Gastrocnemius medialis (tissue), 4 donors: ENCODE results near the gene TXNRD2. TPM values are rescaled to one million over a fixed set of nuclear protein-coding genes. Genes with fewer than 3 reads are reported as not detected.
A peak's percentile ranks its signal among the peaks of the same experiment; 100 is the strongest.

Experiments used
- ATAC-seq, 2 donors: fragments of 150-250 bp; one replicate each; pipeline ENCODE4 v1.9.1; 2016
- DNase-seq, 2 donors: peaks; one replicate each; pipeline ENCODE4 v3.0.0-alpha.2; 2019
- H3K27ac ChIP-seq, 4 donors: fragments of 200-600 bp; sonication (generic); 1 replicate in 1 of 4; 2 replicates in 3 of 4; pipeline ENCODE4 v1.5.1; 2016 to 2018; ENCODE audit warnings: mild to moderate bottlenecking in 2 of 4, moderate library complexity in 1 of 4
- H3K27me3 ChIP-seq, 3 donors: fragments of 200-600 bp; sonication (generic) in 2 of 3; 1 replicate in 1 of 3; 2 replicates in 2 of 3; pipeline versions ENCODE4 v1.5.1 to v1.6.0; 2016 to 2019; ENCODE audit warnings: mild to moderate bottlenecking in 1 of 3, moderate library complexity in 1 of 3
- H3K36me3 ChIP-seq, 2 donors: fragments of 200-600 bp; sonication (generic) in 1 of 2; one replicate each; pipeline ENCODE4 v1.5.1; 2017 to 2018
- H3K4me1 ChIP-seq, 2 donors: fragments of 200-600 bp; sonication (generic) in 1 of 2; one replicate each; pipeline ENCODE4 v1.5.1; 2016 to 2017; ENCODE audit warnings: mild to moderate bottlenecking in 2 of 2
- H3K4me3 ChIP-seq, 4 donors: fragments of 200-600 bp; sonication (generic) in 3 of 4; 1 replicate in 1 of 4; 2 replicates in 3 of 4; pipeline ENCODE4 v1.5.1; 2016 to 2019; ENCODE audit warnings: mild to moderate bottlenecking in 2 of 4
- H3K9me3 ChIP-seq, 3 donors: fragments of 200-600 bp; sonication (generic) in 2 of 3; 1 replicate in 1 of 3; 2 replicates in 2 of 3; pipeline ENCODE4 v1.5.1; 2016 to 2019
- POLR2A ChIP-seq, 2 donors: fragments of 450-650 bp; IDR thresholded peaks; one replicate each; pipeline ENCODE4 v1.6.1; 2017; ENCODE audit warnings: antibody characterized with exemption in 2 of 2, mild to moderate bottlenecking in 2 of 2, moderate library complexity in 2 of 2
- in situ Hi-C, 4 donors: fragments of 200-750 bp; cut with MboI; loops; one replicate each; pipeline versions ENCODE4 v1.15.0 to v1.8.0; 2017; ENCODE audit warnings: low sequenced_read_pairs in 4 of 4
- intact Hi-C: fragments of 100-400 bp; cut with DNase I; formaldehyde crosslinking; loops from one replicate; pipeline ENCODE4 v1.15.1; 2023; ENCODE audit warnings: low total_unique reads
- total RNA-seq, 4 donors: library from RNA; depleted of rRNA; stranded (reverse); fragments of >200 nt; gene quantifications; one replicate each; pipeline versions ENCODE4 v1.1.0 to v1.2.3, GENCODE V29; 2016
- TF ChIP-seq, protein P1 (sequence below), 5 experiments: fragments of 450-650 bp in 3 of 5; fragments of 200-600 bp in 2 of 5; sonication (generic) in 2 of 5; IDR thresholded peaks in 4 of 5; conservative IDR thresholded peaks in 1 of 5; 1 replicate in 4 of 5; 2 replicates in 1 of 5; pipeline ENCODE4 v1.5.1; 2016 to 2019; ENCODE audit warnings: antibody characterized with exemption in 5 of 5, mild to moderate bottlenecking in 3 of 5, moderate library complexity in 3 of 5

Gene TXNRD2
- total RNA-seq, 4 donors from 2014 or later: 9.0 to 18.0 (median 14.4) TPM

DNA sequence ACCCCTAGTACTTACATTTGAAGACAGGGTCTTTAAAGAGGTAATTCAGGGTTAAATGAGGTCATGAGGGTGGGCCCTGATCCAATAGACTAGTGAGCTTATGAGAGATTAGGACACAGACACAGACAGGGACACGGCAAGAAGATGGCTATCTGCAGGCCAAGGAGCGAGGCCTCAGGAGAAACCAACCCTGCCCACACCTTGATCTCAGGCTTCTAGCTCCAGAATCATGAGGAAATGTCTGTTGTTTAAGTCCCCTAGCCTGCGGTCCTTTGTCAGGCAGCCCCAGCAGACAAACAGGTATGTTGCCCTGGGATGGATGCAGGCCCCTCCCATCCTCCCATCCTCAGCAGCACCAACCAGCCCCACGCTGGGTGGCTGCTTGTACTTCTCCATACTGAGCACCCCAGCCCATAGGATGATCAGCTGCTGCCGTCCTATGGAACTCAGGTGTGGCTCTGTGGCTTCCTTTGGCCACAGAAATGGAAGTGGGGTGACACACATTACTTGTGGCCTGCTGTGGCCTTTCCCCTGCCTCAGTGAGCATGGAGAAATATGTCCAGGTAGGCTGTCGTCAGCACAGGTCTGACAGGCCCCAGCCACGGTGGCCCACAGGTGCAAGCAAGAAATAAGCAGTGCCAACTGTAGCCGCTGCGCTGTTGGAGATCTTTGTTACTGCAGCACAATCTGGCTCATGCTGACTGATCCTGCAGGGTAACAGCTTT, 94.8 kb downstream of the TXNRD2 start:
- in situ Hi-C loops (no loop called here), intact Hi-C loops (no loop called here)
- H3K9me3 ChIP-seq: no peaks in the 10 kb centered on the region
- no peak overlapping the region for H3K27ac ChIP-seq
- no peak overlapping the region for H3K4me3 ChIP-seq
- no peak for DNase-seq
- ATAC-seq: no peak
- no peak for TF ChIP-seq POLR2A (IDR thresholded peaks at IDR 0.05)
- TF ChIP-seq, protein P1, sequence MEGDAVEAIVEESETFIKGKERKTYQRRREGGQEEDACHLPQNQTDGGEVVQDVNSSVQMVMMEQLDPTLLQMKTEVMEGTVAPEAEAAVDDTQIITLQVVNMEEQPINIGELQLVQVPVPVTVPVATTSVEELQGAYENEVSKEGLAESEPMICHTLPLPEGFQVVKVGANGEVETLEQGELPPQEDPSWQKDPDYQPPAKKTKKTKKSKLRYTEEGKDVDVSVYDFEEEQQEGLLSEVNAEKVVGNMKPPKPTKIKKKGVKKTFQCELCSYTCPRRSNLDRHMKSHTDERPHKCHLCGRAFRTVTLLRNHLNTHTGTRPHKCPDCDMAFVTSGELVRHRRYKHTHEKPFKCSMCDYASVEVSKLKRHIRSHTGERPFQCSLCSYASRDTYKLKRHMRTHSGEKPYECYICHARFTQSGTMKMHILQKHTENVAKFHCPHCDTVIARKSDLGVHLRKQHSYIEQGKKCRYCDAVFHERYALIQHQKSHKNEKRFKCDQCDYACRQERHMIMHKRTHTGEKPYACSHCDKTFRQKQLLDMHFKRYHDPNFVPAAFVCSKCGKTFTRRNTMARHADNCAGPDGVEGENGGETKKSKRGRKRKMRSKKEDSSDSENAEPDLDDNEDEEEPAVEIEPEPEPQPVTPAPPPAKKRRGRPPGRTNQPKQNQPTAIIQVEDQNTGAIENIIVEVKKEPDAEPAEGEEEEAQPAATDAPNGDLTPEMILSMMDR (IDR thresholded peaks at IDR 0.05 in 4 of 5, conservative IDR thresholded peaks at IDR 0.05 in 1 of 5): no peak
- no peaks in the 10 kb centered on the region for H3K27me3 ChIP-seq
- peaks cover 0 to 15% of the 10 kb centered on the region in 2 donors for H3K36me3 ChIP-seq
- peaks cover 25 to 28% of the 10 kb centered on the region in 2 donors for H3K4me1 ChIP-seq

DNA sequence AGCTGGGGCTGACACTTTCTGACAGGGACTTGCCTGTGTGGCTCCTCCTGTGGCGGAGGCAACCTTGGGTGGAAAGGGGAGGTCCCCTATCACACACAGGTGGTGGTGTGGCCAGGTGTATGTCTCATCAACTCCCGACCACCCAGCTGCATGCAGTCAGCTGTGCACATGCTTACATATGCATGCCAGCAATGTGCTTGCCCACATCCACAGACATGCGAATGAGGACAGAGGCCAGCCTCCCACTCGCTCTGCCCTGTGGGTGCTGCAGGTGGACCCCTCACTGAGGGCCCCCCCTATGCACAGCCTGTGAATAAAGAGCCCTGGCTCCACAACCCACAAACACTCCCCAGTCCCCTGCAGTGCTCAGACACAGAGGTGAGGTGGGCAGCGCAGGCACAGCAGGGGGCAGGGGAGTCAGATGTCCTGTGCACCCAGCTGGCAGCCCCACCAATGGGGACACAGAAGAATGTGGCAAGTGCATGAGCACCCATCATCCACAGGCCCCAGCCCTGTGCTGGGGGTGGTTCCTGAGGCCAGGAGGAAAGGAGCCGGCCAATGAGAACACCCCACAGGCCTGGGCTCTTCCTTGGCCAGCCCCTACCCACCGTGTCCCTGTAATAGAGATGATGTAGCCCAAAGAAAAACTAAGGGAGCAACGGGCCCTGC, 96.4 kb downstream of the TXNRD2 start:
- no peak for ATAC-seq

DNA sequence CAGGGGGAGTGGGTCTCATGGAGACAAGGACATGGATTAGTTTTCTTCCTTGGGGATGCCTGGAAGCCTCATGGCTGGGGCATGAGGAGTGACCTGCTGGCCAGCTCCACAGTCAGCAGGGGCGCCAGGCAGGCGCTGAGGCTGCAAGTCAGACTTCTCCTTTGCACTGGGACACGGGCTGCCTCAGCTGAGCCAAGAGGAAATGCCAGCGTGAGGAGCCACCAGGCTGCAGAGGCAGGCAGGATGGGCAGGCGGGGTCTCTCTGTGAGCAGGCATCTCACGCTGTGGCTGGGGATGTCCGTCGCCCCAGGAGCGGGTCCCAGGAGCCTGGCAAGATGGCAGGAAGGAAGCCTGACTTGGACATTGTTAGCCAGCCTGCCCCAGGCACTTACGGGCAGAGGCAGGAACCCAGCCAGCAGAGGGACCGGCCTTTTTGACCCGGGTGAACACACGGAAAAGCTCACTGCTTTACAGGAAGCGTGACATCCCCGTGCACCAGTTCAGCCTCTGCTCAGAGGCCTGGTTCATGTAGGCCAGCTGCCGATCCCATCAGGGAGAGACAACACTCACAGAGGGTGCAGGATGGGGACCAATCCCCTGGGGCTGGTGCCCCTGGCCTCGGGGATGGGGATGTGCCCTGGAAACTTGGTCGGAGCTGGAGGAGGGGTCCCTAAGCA, 97.1 kb downstream of the TXNRD2 start:
- Histone ChIP-seq H3K9me3 (no peaks in the 10 kb centered on the region), H3K27ac (peak overlapping the region in 2 of 4 donors; percentile 20 to 54), H3K27me3 (no peaks in the 10 kb centered on the region), H3K36me3 (no peaks in the 10 kb centered on the region), H3K4me3 (no peak overlapping the region), H3K4me1 (peaks cover 25 to 28% of the 10 kb centered on the region in 2 donors)
- intact Hi-C loops (no loop called here), in situ Hi-C loops (no loop called here)
- DNase-seq (peak in 1 of 2 donors; percentile 59), ATAC-seq (peak; percentile 47 to 61)
- TF ChIP-seq, protein P1 (IDR thresholded peaks at IDR 0.05 in 4 of 5, conservative IDR thresholded peaks at IDR 0.05 in 1 of 5): no peak
- no peak for TF ChIP-seq POLR2A (IDR thresholded peaks at IDR 0.05)

More for the DNA sequence above, 96.4 kb downstream of the TXNRD2 start:
- H3K27ac ChIP-seq: peak overlapping the region in 2 of 4 donors; percentile 20 to 22
- TF ChIP-seq, protein P1 (IDR thresholded peaks at IDR 0.05 in 4 of 5, conservative IDR thresholded peaks at IDR 0.05 in 1 of 5): no peak
- TF ChIP-seq POLR2A (IDR thresholded peaks at IDR 0.05): no peak
- peaks cover 0 to 1% of the 10 kb centered on the region in 2 donors for H3K36me3 ChIP-seq
- H3K4me3 ChIP-seq: no peak overlapping the region
- no peaks in the 10 kb centered on the region for H3K27me3 ChIP-seq
- intact Hi-C loops: no loop called here
- no peaks in the 10 kb centered on the region for H3K9me3 ChIP-seq
- H3K4me1 ChIP-seq: peaks cover 25 to 28% of the 10 kb centered on the region in 2 donors
- DNase-seq: no peak
- in situ Hi-C loops: no loop called here

DNA sequence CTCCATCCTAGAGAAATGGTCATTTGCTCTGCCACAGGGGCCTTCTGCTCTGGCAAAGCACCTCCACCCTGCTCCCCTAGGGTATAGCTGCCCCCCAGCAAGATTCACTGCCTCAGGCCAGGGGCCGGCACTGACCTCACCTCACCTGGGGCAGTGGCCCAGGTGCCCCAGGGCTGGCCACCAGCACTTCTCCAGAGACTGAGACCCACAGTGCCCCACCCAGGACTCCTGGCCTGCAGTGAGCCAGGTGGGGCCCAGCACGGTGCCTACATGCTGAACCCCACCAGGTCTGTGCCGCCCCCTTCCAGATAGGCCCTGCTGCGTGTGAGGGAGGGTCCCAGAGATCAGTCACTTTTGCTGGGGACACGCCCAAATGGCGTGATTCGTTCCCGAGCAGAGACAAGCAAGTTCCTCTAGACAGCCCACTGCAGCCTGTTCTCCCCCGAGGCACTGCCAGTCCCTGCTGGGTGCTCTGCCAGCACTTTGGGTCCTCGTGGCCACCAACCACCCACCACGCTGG, 97.7 kb downstream of the TXNRD2 start:
- H3K4me3 ChIP-seq: no peak overlapping the region

More for the DNA sequence above, 97.7 kb downstream of the TXNRD2 start:
- in situ Hi-C loops: no loop called here
- ATAC-seq (peak in 1 of 2 donors; percentile 3), DNase-seq (no peak)
- Histone ChIP-seq H3K36me3 (no peaks in the 10 kb centered on the region), H3K9me3 (no peaks in the 10 kb centered on the region), H3K4me1 (peaks cover 20 to 22% of the 10 kb centered on the region in 2 donors), H3K27ac (peak overlapping the region in 2 of 4 donors; percentile 20 to 54), H3K27me3 (no peaks in the 10 kb centered on the region)
- intact Hi-C loops: no loop called here
- TF ChIP-seq POLR2A (IDR thresholded peaks at IDR 0.05): no peak
- TF ChIP-seq, protein P1 (IDR thresholded peaks at IDR 0.05 in 4 of 5, conservative IDR thresholded peaks at IDR 0.05 in 1 of 5): no peak
